Measurements from ENCODE around the gene CCDC28B.
A peak's percentile ranks its signal among the peaks of the same experiment; 100 is the strongest.

The CCDC28B gene

DNA sequence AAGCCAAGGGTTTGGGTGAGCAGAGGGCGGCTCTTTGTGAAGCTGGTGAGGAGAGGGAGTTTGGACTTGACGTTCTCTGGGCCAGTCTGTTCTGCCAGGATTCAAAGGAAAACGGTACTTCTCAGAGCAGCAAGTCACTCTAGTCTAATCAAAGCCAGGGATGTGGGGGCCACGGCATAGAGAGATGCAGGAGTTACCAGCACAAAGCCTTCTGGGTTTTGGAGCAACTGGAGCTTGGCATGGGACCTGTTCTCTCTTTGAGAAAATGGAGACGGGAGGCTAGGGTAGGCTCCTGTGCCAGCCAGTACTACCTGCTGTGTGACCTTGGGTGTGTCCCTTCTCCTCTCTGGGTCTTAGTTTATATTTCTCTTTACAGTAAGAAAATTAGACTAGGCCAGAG is 18.8 kb upstream of the CCDC28B start:
- DNase-seq (ENCODE audit: low read depth), result no peak
- peak overlapping the region; percentile 90 for H3K4me3 ChIP-seq (ENCODE audit: low read depth, low read length)
- TF ChIP-seq, protein P1, sequence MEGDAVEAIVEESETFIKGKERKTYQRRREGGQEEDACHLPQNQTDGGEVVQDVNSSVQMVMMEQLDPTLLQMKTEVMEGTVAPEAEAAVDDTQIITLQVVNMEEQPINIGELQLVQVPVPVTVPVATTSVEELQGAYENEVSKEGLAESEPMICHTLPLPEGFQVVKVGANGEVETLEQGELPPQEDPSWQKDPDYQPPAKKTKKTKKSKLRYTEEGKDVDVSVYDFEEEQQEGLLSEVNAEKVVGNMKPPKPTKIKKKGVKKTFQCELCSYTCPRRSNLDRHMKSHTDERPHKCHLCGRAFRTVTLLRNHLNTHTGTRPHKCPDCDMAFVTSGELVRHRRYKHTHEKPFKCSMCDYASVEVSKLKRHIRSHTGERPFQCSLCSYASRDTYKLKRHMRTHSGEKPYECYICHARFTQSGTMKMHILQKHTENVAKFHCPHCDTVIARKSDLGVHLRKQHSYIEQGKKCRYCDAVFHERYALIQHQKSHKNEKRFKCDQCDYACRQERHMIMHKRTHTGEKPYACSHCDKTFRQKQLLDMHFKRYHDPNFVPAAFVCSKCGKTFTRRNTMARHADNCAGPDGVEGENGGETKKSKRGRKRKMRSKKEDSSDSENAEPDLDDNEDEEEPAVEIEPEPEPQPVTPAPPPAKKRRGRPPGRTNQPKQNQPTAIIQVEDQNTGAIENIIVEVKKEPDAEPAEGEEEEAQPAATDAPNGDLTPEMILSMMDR (IDR thresholded peaks at IDR 0.05; ENCODE audit: insufficient read depth, low read depth, low read length, missing control alignments), result no peak

DNA sequence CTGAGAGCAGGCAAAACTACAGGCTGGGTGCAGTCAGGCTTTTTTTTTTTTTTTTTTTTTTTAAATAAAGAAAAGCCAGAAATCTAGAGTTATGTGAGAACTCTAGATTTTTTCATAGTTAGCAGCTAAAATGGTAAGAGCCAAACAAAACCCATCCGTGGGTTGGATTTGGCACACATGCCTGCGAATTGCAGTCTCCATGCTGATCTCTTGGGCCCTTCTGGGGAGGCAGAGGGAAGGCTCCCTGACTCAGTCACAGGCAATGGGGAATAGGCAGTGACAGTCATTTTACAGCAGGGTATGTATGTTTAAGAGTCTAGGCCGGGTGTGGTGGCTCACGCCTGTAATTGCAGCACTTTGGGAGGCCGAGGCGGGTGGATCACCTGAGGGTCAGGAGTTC is 18.3 kb upstream of the CCDC28B start:
- H3K4me3 ChIP-seq (ENCODE audit: low read depth, low read length), result peak overlapping the region; percentile 90
- TF ChIP-seq, protein P1 (IDR thresholded peaks at IDR 0.05; ENCODE audit: insufficient read depth, low read depth, low read length, missing control alignments), result no peak
- no peak for DNase-seq (ENCODE audit: low read depth)

GRCh38 chr1:32184650-32185049 is 15.7 kb upstream of the CCDC28B start:
- DNase-seq (ENCODE audit: low read depth), result no peak
- no peak overlapping the region for H3K4me3 ChIP-seq (ENCODE audit: low read depth, low read length)
- TF ChIP-seq, protein P1 (IDR thresholded peaks at IDR 0.05; ENCODE audit: insufficient read depth, low read depth, low read length, missing control alignments), result no peak

DNA sequence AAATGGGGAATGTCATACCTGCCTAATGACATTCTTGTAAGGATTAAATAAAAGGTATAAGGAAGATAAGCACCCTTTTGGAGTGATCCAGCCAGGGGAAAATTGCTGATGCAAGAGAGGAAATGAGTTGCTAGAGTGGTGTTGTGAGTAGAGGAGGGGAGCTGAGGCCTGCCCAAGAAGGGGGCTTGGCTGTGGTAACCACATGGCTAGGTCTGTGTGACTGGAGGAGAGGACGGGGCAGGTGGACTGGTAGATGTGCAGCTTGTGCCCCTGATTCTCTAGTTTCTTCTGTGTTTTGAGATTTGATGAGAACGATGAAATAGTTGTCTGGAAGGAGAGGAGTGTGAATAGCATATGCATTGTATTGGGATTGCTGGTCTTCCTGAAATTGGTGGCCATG is 14.3 kb upstream of the CCDC28B start:
- no peak for DNase-seq (ENCODE audit: low read depth)
- TF ChIP-seq, protein P1 (IDR thresholded peaks at IDR 0.05; ENCODE audit: insufficient read depth, low read depth, low read length, missing control alignments), result no peak
- H3K4me3 ChIP-seq (ENCODE audit: low read depth, low read length), result no peak overlapping the region

- TF ChIP-seq, protein P1 (IDR thresholded peaks at IDR 0.05; ENCODE audit: insufficient read depth, low read depth, low read length, missing control alignments), result no peak
- no peak for DNase-seq (ENCODE audit: low read depth)
- no peak overlapping the region for H3K4me3 ChIP-seq (ENCODE audit: low read depth, low read length)
Measured at GRCh38 chr1:32186491-32186890, 13.9 kb upstream of the CCDC28B start.

DNA sequence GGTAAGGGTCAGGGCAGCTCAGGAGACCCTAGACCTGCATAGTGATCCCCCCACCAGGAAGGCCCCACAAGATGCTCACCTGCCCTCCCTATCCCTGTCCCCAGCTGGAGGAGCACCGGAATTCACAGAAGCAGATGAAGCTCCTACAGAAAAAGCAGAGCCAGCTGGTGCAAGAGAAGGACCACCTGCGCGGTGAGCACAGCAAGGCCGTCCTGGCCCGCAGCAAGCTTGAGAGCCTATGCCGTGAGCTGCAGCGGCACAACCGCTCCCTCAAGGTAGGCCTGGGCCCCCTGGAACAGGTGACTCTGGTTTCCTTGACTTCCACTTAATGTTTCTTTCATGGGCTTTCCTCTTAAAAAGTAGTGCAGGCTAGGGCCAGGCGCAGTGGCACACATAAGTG is 12.5 kb upstream of the CCDC28B start:
- TF ChIP-seq, protein P1 (IDR thresholded peaks at IDR 0.05; ENCODE audit: insufficient read depth, low read depth, low read length, missing control alignments), result no peak
- DNase-seq (ENCODE audit: low read depth), result no peak

DNA sequence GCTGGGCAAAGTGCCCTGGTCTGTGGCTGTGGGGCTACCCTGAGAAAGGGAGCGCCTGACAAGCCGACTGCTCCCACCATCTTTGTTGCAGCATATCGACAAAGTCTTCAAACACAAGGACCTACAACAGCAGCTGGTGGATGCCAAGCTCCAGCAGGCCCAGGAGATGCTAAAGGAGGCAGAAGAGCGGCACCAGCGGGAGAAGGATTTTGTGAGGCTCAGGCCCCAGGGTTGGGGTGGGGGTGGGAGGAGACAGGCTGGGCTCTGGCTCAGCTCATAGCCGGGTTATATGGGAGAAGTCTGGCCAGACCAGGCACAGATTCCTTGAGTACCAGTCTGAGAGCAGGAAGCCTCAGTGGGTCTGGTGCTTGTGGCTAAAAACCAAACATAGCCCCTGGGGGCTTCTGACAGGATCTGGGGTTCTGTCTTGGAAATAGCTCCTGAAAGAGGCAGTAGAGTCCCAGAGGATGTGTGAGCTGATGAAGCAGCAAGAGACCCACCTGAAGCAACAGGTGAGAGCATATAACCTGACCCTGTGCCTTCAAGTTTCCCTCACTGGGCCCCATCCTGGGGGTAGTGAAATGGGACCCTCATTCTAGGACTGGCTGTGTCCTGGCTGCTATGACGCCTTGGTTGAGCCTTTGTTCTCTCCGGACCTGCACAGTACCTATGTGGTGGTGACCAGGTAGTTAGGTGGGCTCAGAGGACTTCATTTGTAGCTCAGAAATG is 8.0 kb upstream of the CCDC28B start:
- no peak overlapping the region for H3K4me3 ChIP-seq (ENCODE audit: low read depth, low read length)
- TF ChIP-seq, protein P1 (IDR thresholded peaks at IDR 0.05; ENCODE audit: insufficient read depth, low read depth, low read length, missing control alignments), result no peak
- no peak for DNase-seq (ENCODE audit: low read depth)

More for the DNA sequence above, 12.5 kb upstream of the CCDC28B start:
- no peak overlapping the region for H3K4me3 ChIP-seq (ENCODE audit: low read depth, low read length)

Measured in GM12865 (cell line).